K562 (cell line): ENCODE measurements around the gene FOXN3. TPM values are rescaled to one million over a fixed set of nuclear protein-coding genes. Genes with fewer than 3 reads are reported as not detected.
A peak's percentile ranks its signal among the peaks of the same experiment; 100 is the strongest.

ENCODE experiments used
- ATAC-seq: fragments of 200-7000 bp; cut with Tn5 transposase; 3 replicates; pipeline ENCODE4 v1.9.1; 2020; ENCODE audit warnings: moderate library complexity
- BruUV-seq: library from RNA; stranded (reverse); fragments of 400-500 nt; replicated peaks from 2 replicates; lab custom pipeline; 2021; lab: Mats Ljungman, UMichigan
- CTCF ChIA-PET: fragments of 300-600 bp; formaldehyde crosslinking; extraction: SDS; loops from one replicate; lab custom pipeline; 2021; ENCODE audit warnings: low intra/inter-chr PET ratio; lab: Yijun Ruan, JAX
- POLR2A ChIA-PET: fragments of 300-600, 350-650 bp; sonication (Branson Sonifier 250); formaldehyde crosslinking; extraction: SDS; loops from one replicate; lab custom pipeline; 2021; ENCODE audit warnings: antibody characterized with exemption, inconsistent platforms; lab: Yijun Ruan, JAX
- DNase-seq, 4 experiments: peaks; one replicate each; pipeline versions ENCODE4 v3.0.0 to v3.0.0-alpha.2; 2011 to 2018; ENCODE audit warnings: low spot score in 3 of 4, mixed read lengths in 3 of 4; ENCODE audit errors: extremely low read depth in 1 of 4
- FAIRE-seq: peaks from 2 replicates; lab custom pipeline; 2011; peaks lifted over from hg19 to GRCh38; lab: Jason Lieb, UNC
- H2AFZ ChIP-seq: 2 replicates; pipeline ENCODE4 v1.6.0; 2011; ENCODE audit warnings: low read depth, low read length, control low read depth, inconsistent platforms
- H3K27ac ChIP-seq: fragments of 200-600 bp; 3 replicates; pipeline ENCODE4 v1.8.0; 2011; ENCODE audit warnings: low read depth, mild to moderate bottlenecking, control low read depth, inconsistent platforms, low read length, moderate library complexity, mixed read lengths; ENCODE audit errors: extremely low read depth
- H3K27me3 ChIP-seq, 2 experiments: fragments of 300-600 bp in 1 of 2; 2 replicates in 1 of 2; 3 replicates in 1 of 2; pipeline versions ENCODE4 v1.6.0 to v1.8.0; 2011; ENCODE audit warnings: inconsistent platforms in 2 of 2, low read length in 2 of 2, mild to moderate bottlenecking in 1 of 2, mixed read lengths in 1 of 2, moderate library complexity in 1 of 2; ENCODE audit not compliant: control insufficient read depth in 2 of 2, insufficient read depth in 2 of 2
- H3K36me3 ChIP-seq: fragments of 300-600 bp; 3 replicates; pipeline ENCODE4 v1.8.0; 2011; ENCODE audit warnings: mild to moderate bottlenecking, low read length, inconsistent platforms; ENCODE audit not compliant: control insufficient read depth, insufficient read depth
- H3K4me1 ChIP-seq, 2 experiments: fragments of 200-600 bp in 1 of 2; replicated peaks in 1 of 2; 2 replicates in 1 of 2; 3 replicates in 1 of 2; pipeline versions ENCODE4 v1.5.1 to v1.8.0; 2011; ENCODE audit warnings: inconsistent platforms in 2 of 2, low read length in 2 of 2, mild to moderate bottlenecking in 1 of 2, mixed read lengths in 1 of 2, moderate library complexity in 1 of 2; ENCODE audit not compliant: control insufficient read depth in 2 of 2, insufficient read depth in 2 of 2
- H3K4me2 ChIP-seq: 2 replicates; pipeline ENCODE4 v1.6.1; 2011; ENCODE audit warnings: low read length, control low read depth, inconsistent platforms, mixed read lengths; ENCODE audit not compliant: insufficient read depth
- H3K4me3 ChIP-seq: fragments of 200-600 bp; sonication (generic), shearing (Covaris generic); 2 replicates; pipeline ENCODE4 v1.5.1; 2016; ENCODE audit warnings: control low read depth, inconsistent platforms
- H3K79me2 ChIP-seq: fragments of 200-600 bp; 3 replicates; pipeline ENCODE4 v1.8.0; 2011; ENCODE audit warnings: low read length, inconsistent platforms; ENCODE audit not compliant: control insufficient read depth, insufficient read depth
- H3K9ac ChIP-seq, 2 experiments: 2 replicates each; pipeline versions ENCODE4 v1.6.0 to v1.6.1; 2011; ENCODE audit warnings: low read depth in 2 of 2, low read length in 2 of 2, control low read depth in 1 of 2, inconsistent platforms in 1 of 2, mild to moderate bottlenecking in 1 of 2, mixed read lengths in 1 of 2; ENCODE audit not compliant: insufficient read depth in 1 of 2
- H3K9me1 ChIP-seq: one replicate; pipeline ENCODE4 v1.6.0; 2011; ENCODE audit warnings: inconsistent platforms, mild to moderate bottlenecking, low read length, moderate library complexity; ENCODE audit not compliant: control insufficient read depth, insufficient read depth
- H3K9me3 ChIP-seq: replicated peaks from 2 replicates; pipeline ENCODE4 v1.5.1; 2011; ENCODE audit warnings: low read depth, low read length, inconsistent platforms; ENCODE audit not compliant: control insufficient read depth, insufficient read depth
- H4K20me1 ChIP-seq: replicated peaks from 2 replicates; pipeline ENCODE4 v1.6.1; 2011; ENCODE audit warnings: low read length, inconsistent platforms, mixed read lengths; ENCODE audit not compliant: control insufficient read depth, insufficient read depth
- FOS ChIP-seq: IDR thresholded peaks from 3 replicates; pipeline ENCODE4 v1.6.1; 2011; ENCODE audit not compliant: insufficient read length; ENCODE audit errors: extremely low read depth
- FOXP1 ChIP-seq: sonication (generic); formaldehyde crosslinking; IDR thresholded peaks from 2 replicates; pipeline ENCODE4 v1.8.0; 2022; ENCODE audit warnings: mild to moderate bottlenecking, missing genetic modification reagents
- GATAD2B ChIP-seq: fragments of 450-650 bp; IDR thresholded peaks from 2 replicates; pipeline ENCODE4 v1.6.1; 2017; ENCODE audit warnings: mild to moderate bottlenecking, borderline replicate concordance
- GTF2F1 ChIP-seq: IDR thresholded peaks from 2 replicates; pipeline ENCODE4 v1.6.1; 2011; ENCODE audit warnings: low read depth, low read length, improper control_type of control experiment
- PPARD ChIP-seq: fragments of 250-450 bp; sonication (Bioruptor Pico); IDR thresholded peaks from 2 replicates; pipeline ENCODE4 v1.8.0; 2022; ENCODE audit warnings: inconsistent platforms, mild to moderate bottlenecking, moderate library complexity
- RAD51 ChIP-seq: fragments of 450-650 bp; IDR thresholded peaks from 2 replicates; pipeline ENCODE4 v1.7.1; 2016; ENCODE audit warnings: low read depth, mild to moderate bottlenecking, borderline replicate concordance
- RBM17 ChIP-seq: fragments of 200-400 bp; formaldehyde crosslinking; IDR thresholded peaks from 2 replicates; pipeline ENCODE4 v1.6.1; 2017; ENCODE audit warnings: low read depth, mild to moderate bottlenecking, low read length, borderline replicate concordance
- RFX1 ChIP-seq: fragments of 450-650 bp; IDR thresholded peaks from 2 replicates; pipeline ENCODE4 v1.6.1; 2016; ENCODE audit warnings: mild to moderate bottlenecking, moderate library complexity
- ZNF134 ChIP-seq: fragments of 250-450 bp; sonication (Bioruptor Pico); conservative IDR thresholded peaks from 2 replicates; pipeline ENCODE4 v1.4.0; 2020
- WGBS: fragments of 100-300 bp; shearing (Covaris generic); methylation state at CpG from one replicate; pipeline ENCODE4 v1.1.6; 2016; ENCODE audit warnings: low coverage, mixed read lengths; ENCODE audit not compliant: insufficient coverage; ENCODE audit errors: missing lambda C conversion rate; 5-methylcytosine and 5-hydroxymethylcytosine counted together
- in situ Hi-C: fragments of 300-500 bp; cut with MboI; formaldehyde crosslinking; loops from 4 replicates; pipeline ENCODE4 v1.15.0; 2018; ENCODE audit warnings: inconsistent platforms, mixed read lengths
- intact Hi-C: fragments of 100-400 bp; cut with micrococcal nuclease; formaldehyde crosslinking; loops from 2 replicates; pipeline ENCODE4 v1.14.2; 2022
- polyA plus RNA-seq, 8 experiments: library from polyadenylated mRNA; depleted of rRNA in 4 of 8; stranded (reverse) in 5 of 8; unstranded in 3 of 8; fragments of >200 nt; fragmentation: Nextera tagmentation in 2 of 8; fragmentation: Illumina TruSeq in 1 of 8; extraction: Ambion mirVana in 2 of 8; extraction: Trizol in 1 of 8; gene quantifications; 2 replicates each; pipeline versions ENCODE4 v1.2.1 to v1.2.3, GENCODE V29; 2011 to 2014; ENCODE audit warnings: inconsistent platforms in 1 of 8, missing spikeins in 1 of 8
- total RNA-seq, 7 experiments: library from RNA; depleted of rRNA in 6 of 7; stranded (reverse); fragments of >200 nt in 6 of 7; fragmentation: Illumina TruSeq in 2 of 7; extraction: Trizol in 2 of 7; gene quantifications; 2 replicates each; pipeline versions ENCODE4 v1.2.1 to v1.2.3, GENCODE V29; 2011 to 2021; ENCODE audit warnings: low replicate concordance in 1 of 7
- TF ChIP-seq, protein P1 (sequence below): fragments of 450-650 bp; formaldehyde crosslinking; IDR thresholded peaks from 2 replicates; pipeline ENCODE4 v1.4.0; 2020; ENCODE audit warnings: mild to moderate bottlenecking, moderate library complexity
- TF ChIP-seq, protein P2 (sequence below): fragments of 250-450 bp; sonication (Bioruptor Pico); IDR thresholded peaks from 2 replicates; pipeline ENCODE4 v1.5.0; 2021

FOXN3 gene
- total and polyA plus RNA-seq, 9 of the 15 experiments (the other 6 are each of a cell fraction or from before 2014, with no cell fraction given) = 0.07 to 1.3 (median 0.40) TPM

DNA sequence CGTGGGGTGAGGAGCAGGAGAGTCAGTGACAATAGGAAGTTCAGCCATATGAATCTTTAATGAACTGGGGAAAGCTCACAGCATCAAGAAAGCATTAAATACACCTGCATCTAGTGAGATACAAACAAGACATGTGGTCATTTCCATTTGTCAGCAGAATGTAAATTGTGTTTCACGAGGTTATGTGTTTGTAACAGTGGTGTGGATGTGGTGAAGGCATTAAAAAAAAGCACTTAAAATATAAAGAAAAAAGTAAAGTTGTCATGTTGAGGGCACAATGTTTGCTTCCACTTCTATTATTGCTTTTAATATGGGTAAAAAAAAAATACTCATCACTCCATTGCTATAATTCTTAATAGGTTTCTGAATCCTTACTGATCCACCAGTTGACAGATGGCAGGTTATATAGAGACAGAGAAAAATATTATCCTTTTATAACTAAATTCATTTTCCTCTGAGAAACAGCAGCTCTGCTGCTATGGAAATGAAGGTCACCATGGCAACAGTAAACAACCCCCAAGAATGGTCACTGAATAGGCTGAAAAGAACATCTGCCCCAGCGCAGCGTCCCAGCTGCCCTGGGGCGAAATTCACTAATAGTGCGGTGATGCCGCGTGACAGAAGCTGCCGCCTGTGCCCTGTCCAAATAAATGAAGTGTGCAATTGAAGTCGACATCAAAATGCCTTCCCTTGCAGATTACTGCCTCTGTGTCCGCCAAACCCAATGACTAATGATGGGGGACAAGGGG is 226.1 kb downstream of the FOXN3 start:
- no peak overlapping the region for H2AFZ ChIP-seq
- in situ Hi-C loops = no loop called here
- no peaks in the 10 kb centered on the region for H3K36me3 ChIP-seq
- POLR2A ChIA-PET = interaction anchor here (0.6 kb wide), 1 partner anchor 21 kb away, joined by 3 read pairs; no protein-coding TSS in a partner anchor
- H3K4me2 ChIP-seq = no peak overlapping the region
- H3K27me3 ChIP-seq = no peaks in the 10 kb centered on the region; a peak in 1 of 5 replicates
- no peak for ATAC-seq
- H3K4me3 ChIP-seq = no peak overlapping the region
- DNase-seq = no peak
- no peak overlapping the region for H3K9ac ChIP-seq
- FAIRE-seq = no peak
- peaks cover 0 to 3% of the 10 kb centered on the region in 2 experiments; a peak in 3 of 5 replicates for H3K4me1 ChIP-seq
- CTCF ChIA-PET = no interaction called here
- no peaks in the 10 kb centered on the region for H4K20me1 ChIP-seq
- intact Hi-C loops = no loop called here
- TF ChIP-seq RFX1 (peak; percentile 77), RAD51 (no peak)
- no TSS peak for BruUV-seq
- no peaks in the 10 kb centered on the region for H3K9me1 ChIP-seq
- no peak overlapping the region for H3K27ac ChIP-seq
- H3K9me3 ChIP-seq = no peaks in the 10 kb centered on the region
- WGBS = 30% methylated on average over 11 of the region's 11 CpGs
- no peaks in the 10 kb centered on the region for H3K79me2 ChIP-seq

- DNase-seq (no peak), FAIRE-seq (no peak), ATAC-seq (no peak)
- H3K79me2 ChIP-seq = no peaks in the 10 kb centered on the region
- peaks cover 0 to 3% of the 10 kb centered on the region in 2 experiments; a peak in 3 of 5 replicates for H3K4me1 ChIP-seq
- ChIA-PET POLR2A (interaction anchor here (0.6 to 1.5 kb wide), 3 partner anchors 9 to 604 kb away, joined by 3 to 6 read pairs (median 3); no protein-coding TSS in a partner anchor), CTCF (no interaction called here)
- no peaks in the 10 kb centered on the region for H4K20me1 ChIP-seq
- intact Hi-C loops (no loop called here), in situ Hi-C loops (no loop called here)
- no peak overlapping the region for H2AFZ ChIP-seq
- no TSS peak for BruUV-seq
- 13% methylated on average over 3 of the region's 3 CpGs for WGBS
- H3K27ac ChIP-seq = no peak overlapping the region
- H3K9me1 ChIP-seq = no peaks in the 10 kb centered on the region
- H3K36me3 ChIP-seq = no peaks in the 10 kb centered on the region
- no peak overlapping the region for H3K4me3 ChIP-seq
- H3K4me2 ChIP-seq = no peak overlapping the region
- peaks cover 0 to 8% of the 10 kb centered on the region in 2 experiments; a peak in 2 of 5 replicates for H3K27me3 ChIP-seq
- H3K9me3 ChIP-seq = no peaks in the 10 kb centered on the region
- H3K9ac ChIP-seq = no peak overlapping the region
- TF ChIP-seq GATAD2B (no peak), RBM17 (no peak), PPARD (CRISPR knock-in tag) (no peak), GTF2F1 (no peak), ZNF134 (CRISPR knock-in tag) (no peak), FOS (no peak), FOXP1 (CRISPR knock-in tag) (no peak)
- TF ChIP-seq, protein P1, sequence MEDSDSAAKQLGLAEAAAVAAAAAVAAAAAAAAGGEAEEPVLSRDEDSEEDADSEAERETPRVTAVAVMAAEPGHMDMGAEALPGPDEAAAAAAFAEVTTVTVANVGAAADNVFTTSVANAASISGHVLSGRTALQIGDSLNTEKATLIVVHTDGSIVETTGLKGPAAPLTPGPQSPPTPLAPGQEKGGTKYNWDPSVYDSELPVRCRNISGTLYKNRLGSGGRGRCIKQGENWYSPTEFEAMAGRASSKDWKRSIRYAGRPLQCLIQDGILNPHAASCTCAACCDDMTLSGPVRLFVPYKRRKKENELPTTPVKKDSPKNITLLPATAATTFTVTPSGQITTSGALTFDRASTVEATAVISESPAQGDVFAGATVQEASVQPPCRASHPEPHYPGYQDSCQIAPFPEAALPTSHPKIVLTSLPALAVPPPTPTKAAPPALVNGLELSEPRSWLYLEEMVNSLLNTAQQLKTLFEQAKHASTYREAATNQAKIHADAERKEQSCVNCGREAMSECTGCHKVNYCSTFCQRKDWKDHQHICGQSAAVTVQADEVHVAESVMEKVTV = no peak
- TF ChIP-seq, protein P2, sequence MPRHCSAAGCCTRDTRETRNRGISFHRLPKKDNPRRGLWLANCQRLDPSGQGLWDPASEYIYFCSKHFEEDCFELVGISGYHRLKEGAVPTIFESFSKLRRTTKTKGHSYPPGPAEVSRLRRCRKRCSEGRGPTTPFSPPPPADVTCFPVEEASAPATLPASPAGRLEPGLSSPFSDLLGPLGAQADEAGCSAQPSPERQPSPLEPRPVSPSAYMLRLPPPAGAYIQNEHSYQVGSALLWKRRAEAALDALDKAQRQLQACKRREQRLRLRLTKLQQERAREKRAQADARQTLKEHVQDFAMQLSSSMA (CRISPR knock-in tag) = no peak
These were observed 228.5 kb downstream of the FOXN3 start for GRCh38 chr14:89188492-89188891.
